ENCODE measurements around the gene FARP2.

The FARP2 gene

GRCh38 chr2:241310917-241311566, 45.0 kb upstream of the FARP2 start:
- no peak for TF ChIP-seq YY1 (IDR thresholded peaks at IDR 0.05; ENCODE audit: low read depth)
- TF ChIP-seq TCF12 (IDR thresholded peaks at IDR 0.05; ENCODE audit: low read depth): no peak
- no peak for TF ChIP-seq EP300 (IDR thresholded peaks at IDR 0.05; ENCODE audit: borderline replicate concordance)
- no peak for TF ChIP-seq CEBPB (IDR thresholded peaks at IDR 0.05)
- no peak for TF ChIP-seq NFIC (IDR thresholded peaks at IDR 0.05)
- TF ChIP-seq ZBTB7A (IDR thresholded peaks at IDR 0.05; ENCODE audit: low read depth): no peak
- TF ChIP-seq CREB1 (IDR thresholded peaks at IDR 0.05; ENCODE audit: low read depth): no peak
- TF ChIP-seq FOXM1 (IDR thresholded peaks at IDR 0.05; ENCODE audit: borderline replicate concordance, low read depth): no peak
- TF ChIP-seq REST (IDR thresholded peaks at IDR 0.05; ENCODE audit: low read depth): no peak
- TF ChIP-seq EGR1 (IDR thresholded peaks at IDR 0.05): no peak
- TF ChIP-seq RAD21 (IDR thresholded peaks at IDR 0.05; ENCODE audit: low read depth): no peak
- no peak for TF ChIP-seq TEAD4 (IDR thresholded peaks at IDR 0.05)
- TF ChIP-seq USF1 (IDR thresholded peaks at IDR 0.05): no peak
- TF ChIP-seq MAX (IDR thresholded peaks at IDR 0.05): no peak

GRCh38 chr2:241312082-241312481, 44.0 kb upstream of the FARP2 start:
- TF ChIP-seq NFIC (IDR thresholded peaks at IDR 0.05) (no peak), RAD21 (IDR thresholded peaks at IDR 0.05; ENCODE audit: low read depth) (no peak), REST (IDR thresholded peaks at IDR 0.05; ENCODE audit: low read depth) (no peak), USF1 (IDR thresholded peaks at IDR 0.05) (no peak), CREB1 (IDR thresholded peaks at IDR 0.05; ENCODE audit: low read depth) (no peak), ZBTB7A (IDR thresholded peaks at IDR 0.05; ENCODE audit: low read depth) (no peak), EGR1 (IDR thresholded peaks at IDR 0.05) (no peak), TCF12 (IDR thresholded peaks at IDR 0.05; ENCODE audit: low read depth) (no peak), MAX (IDR thresholded peaks at IDR 0.05) (no peak), TAF1 (IDR thresholded peaks at IDR 0.05; ENCODE audit: low read depth) (no peak), FOXM1 (IDR thresholded peaks at IDR 0.05; ENCODE audit: borderline replicate concordance, low read depth) (no peak), CEBPB (IDR thresholded peaks at IDR 0.05) (no peak), TEAD4 (IDR thresholded peaks at IDR 0.05) (no peak), EP300 (IDR thresholded peaks at IDR 0.05; ENCODE audit: borderline replicate concordance) (no peak)

- no peak for TF ChIP-seq CREB1 (IDR thresholded peaks at IDR 0.05; ENCODE audit: low read depth)
- no peak for TF ChIP-seq FOXM1 (IDR thresholded peaks at IDR 0.05; ENCODE audit: borderline replicate concordance, low read depth)
- TF ChIP-seq MAX (IDR thresholded peaks at IDR 0.05): no peak
- TF ChIP-seq CEBPB (IDR thresholded peaks at IDR 0.05): no peak
- TF ChIP-seq ZBTB7A (IDR thresholded peaks at IDR 0.05; ENCODE audit: low read depth): no peak
- TF ChIP-seq NFIC (IDR thresholded peaks at IDR 0.05): no peak
These were observed 42.5 kb upstream of the FARP2 start for GRCh38 chr2:241313543-241314095.

- no peak for TF ChIP-seq CREB1 (IDR thresholded peaks at IDR 0.05; ENCODE audit: low read depth)
- no peak for TF ChIP-seq EGR1 (IDR thresholded peaks at IDR 0.05)
- TF ChIP-seq USF1 (IDR thresholded peaks at IDR 0.05): no peak
These were observed 41.6 kb upstream of the FARP2 start for GRCh38 chr2:241314226-241315092.

Measured in Ishikawa (cell line).